SK-N-SH treated with all-trans-retinoic acid at 6 μM for 48 hours (cell line): ENCODE results near the gene GIPC2.

Experiments used
- ATAC-seq: fragments of 200-7000 bp; cut with Tn5 transposase; 3 replicates; pipeline ENCODE4 v1.9.1; 2020; ENCODE audit warnings: mild to moderate bottlenecking, moderate library complexity
- ARNTL ChIP-seq: fragments of 450-650 bp; formaldehyde crosslinking; IDR thresholded peaks from 2 replicates; pipeline ENCODE4 v1.5.0; 2020; ENCODE audit warnings: low read depth, mild to moderate bottlenecking, moderate library complexity, borderline replicate concordance
- BACH2 ChIP-seq: fragments of 250-450 bp; sonication (Bioruptor Pico); IDR thresholded peaks from 2 replicates; pipeline ENCODE4 v1.9.0; 2021; ENCODE audit warnings: mild to moderate bottlenecking, borderline replicate concordance
- CREB5 ChIP-seq: fragments of 250-450 bp; sonication (Bioruptor Pico); IDR thresholded peaks from 2 replicates; pipeline ENCODE4 v1.5.1; 2020; ENCODE audit warnings: low read depth, mild to moderate bottlenecking, moderate library complexity
- CSDC2 ChIP-seq: fragments of 250-450 bp; sonication (Bioruptor Pico); IDR thresholded peaks from 2 replicates; pipeline ENCODE4 v1.5.0; 2020; ENCODE audit warnings: mild to moderate bottlenecking, moderate library complexity
- CSRNP3 ChIP-seq: fragments of 250-450 bp; sonication (Bioruptor Pico); IDR thresholded peaks from 2 replicates; pipeline ENCODE4 v1.5.1; 2021; ENCODE audit warnings: mild to moderate bottlenecking, moderate library complexity
- ESRRG ChIP-seq: fragments of 250-450 bp; sonication (Bioruptor Pico); IDR thresholded peaks from 2 replicates; pipeline ENCODE4 v1.6.1; 2021; ENCODE audit warnings: mild to moderate bottlenecking
- GLIS3 ChIP-seq: fragments of 250-450 bp; sonication (Bioruptor Pico); IDR thresholded peaks from 2 replicates; pipeline ENCODE4 v1.5.0; 2020; ENCODE audit warnings: mild to moderate bottlenecking, moderate library complexity
- ISL1 ChIP-seq: fragments of 250-450 bp; sonication (Bioruptor Pico); IDR thresholded peaks from 2 replicates; pipeline ENCODE4 v2.1.2; 2022; ENCODE audit warnings: mild to moderate bottlenecking, moderate library complexity
- OSR1 ChIP-seq: fragments of 250-450 bp; sonication (Bioruptor Pico); IDR thresholded peaks from 2 replicates; pipeline ENCODE4 v1.8.0; 2022; ENCODE audit warnings: moderate library complexity, mild to moderate bottlenecking, inconsistent platforms
- PATZ1 ChIP-seq: fragments of 250-450 bp; sonication (Bioruptor Pico); IDR thresholded peaks from 2 replicates; pipeline ENCODE4 v1.8.0; 2020; ENCODE audit warnings: mild to moderate bottlenecking, moderate library complexity, borderline replicate concordance
- POU6F1 ChIP-seq: fragments of 250-450 bp; sonication (Bioruptor Pico); IDR thresholded peaks from 2 replicates; pipeline ENCODE4 v1.8.0; 2021; ENCODE audit warnings: low read depth, mild to moderate bottlenecking, moderate library complexity, borderline replicate concordance
- PPARA ChIP-seq: fragments of 250-450 bp; sonication (Bioruptor Pico); IDR thresholded peaks from 2 replicates; pipeline ENCODE4 v1.5.0; 2020; ENCODE audit warnings: mild to moderate bottlenecking, borderline replicate concordance
- RARB ChIP-seq: fragments of 250-450 bp; sonication (Bioruptor Pico); IDR thresholded peaks from 2 replicates; pipeline ENCODE4 v1.8.0; 2021; ENCODE audit warnings: mild to moderate bottlenecking, moderate library complexity
- SNAI2 ChIP-seq: fragments of 250-450 bp; sonication (Bioruptor Pico); IDR thresholded peaks from 2 replicates; pipeline ENCODE4 v1.5.0; 2020; ENCODE audit warnings: mild to moderate bottlenecking, moderate library complexity
- TCF4 ChIP-seq: fragments of 250-450 bp; sonication (Bioruptor Pico); IDR thresholded peaks from 2 replicates; pipeline ENCODE4 v1.8.0; 2021; ENCODE audit warnings: mild to moderate bottlenecking, moderate library complexity, borderline replicate concordance
- TOX ChIP-seq: fragments of 250-450 bp; sonication (Bioruptor Pico); IDR thresholded peaks from 2 replicates; pipeline ENCODE4 v1.8.0; 2021; ENCODE audit warnings: mild to moderate bottlenecking, moderate library complexity, borderline replicate concordance
- ZC3H10 ChIP-seq: fragments of 250-450 bp; sonication (Bioruptor Pico); IDR thresholded peaks from 2 replicates; pipeline ENCODE4 v1.5.1; 2021; ENCODE audit warnings: mild to moderate bottlenecking, moderate library complexity
- ZFP3 ChIP-seq: fragments of 250-450 bp; sonication (Bioruptor Pico); IDR thresholded peaks from 2 replicates; pipeline ENCODE4 v1.5.0; 2020; ENCODE audit warnings: mild to moderate bottlenecking, moderate library complexity
- ZFP30 ChIP-seq: fragments of 450-650 bp; formaldehyde crosslinking; IDR thresholded peaks from 2 replicates; pipeline ENCODE4 v1.5.0; 2022; ENCODE audit warnings: mild to moderate bottlenecking, moderate library complexity
- ZNF565 ChIP-seq: fragments of 450-650 bp; formaldehyde crosslinking; conservative IDR thresholded peaks from 2 replicates; pipeline ENCODE4 v1.5.0; 2020; ENCODE audit warnings: low read depth, mild to moderate bottlenecking, moderate library complexity
- ZNF70 ChIP-seq: fragments of 450-650 bp; formaldehyde crosslinking; IDR thresholded peaks from 2 replicates; pipeline ENCODE4 v1.5.0; 2020; ENCODE audit warnings: mild to moderate bottlenecking, moderate library complexity
- ZNF8 ChIP-seq: fragments of 450-650 bp; formaldehyde crosslinking; IDR thresholded peaks from 2 replicates; pipeline ENCODE4 v1.5.0; 2020; ENCODE audit warnings: mild to moderate bottlenecking, moderate library complexity

Gene GIPC2

GRCh38 chr1:78086697-78087096 lies 40.9 kb downstream of the GIPC2 start:
- TF ChIP-seq CREB5 (CRISPR knock-in tag) (no peak), ZNF565 (no peak), ISL1 (CRISPR knock-in tag) (no peak), TCF4 (CRISPR knock-in tag) (no peak), TOX (no peak), PPARA (CRISPR knock-in tag) (no peak), ZNF8 (no peak), CSRNP3 (CRISPR knock-in tag) (no peak), SNAI2 (CRISPR knock-in tag) (no peak), ZNF70 (CRISPR knock-in tag) (no peak), ARNTL (no peak), ESRRG (no peak), GLIS3 (no peak), CSDC2 (CRISPR knock-in tag) (no peak), PATZ1 (CRISPR knock-in tag) (no peak), ZC3H10 (CRISPR knock-in tag) (no peak), ZFP3 (no peak)
- ATAC-seq: no peak

- TF ChIP-seq SNAI2 (CRISPR knock-in tag) (no peak), ISL1 (CRISPR knock-in tag) (no peak), PPARA (CRISPR knock-in tag) (no peak), GLIS3 (no peak), ZFP30 (no peak), ZNF565 (no peak), ZC3H10 (CRISPR knock-in tag) (no peak), ZNF70 (CRISPR knock-in tag) (no peak), OSR1 (CRISPR knock-in tag) (no peak), ZNF8 (no peak), CREB5 (CRISPR knock-in tag) (no peak), BACH2 (no peak), CSDC2 (CRISPR knock-in tag) (no peak), RARB (no peak), PATZ1 (CRISPR knock-in tag) (no peak), POU6F1 (CRISPR knock-in tag) (no peak)
- TF ChIP-seq, all 23 proteins: peak for 0
Measured at GRCh38 chr1:78088015-78088414, 42.2 kb downstream of the GIPC2 start.

GRCh38 chr1:78088486-78088885 lies 42.7 kb downstream of the GIPC2 start:
- no peak for ATAC-seq
- no peak for TF ChIP-seq ZC3H10 (CRISPR knock-in tag)
- TF ChIP-seq RARB: no peak
- TF ChIP-seq TOX: no peak
- TF ChIP-seq PPARA (CRISPR knock-in tag): no peak
- TF ChIP-seq ZFP3: no peak
- TF ChIP-seq PATZ1 (CRISPR knock-in tag): no peak
- TF ChIP-seq BACH2: no peak
- no peak for TF ChIP-seq ZNF70 (CRISPR knock-in tag)
- no peak for TF ChIP-seq ZFP30
- TF ChIP-seq POU6F1 (CRISPR knock-in tag): no peak
- TF ChIP-seq ESRRG: no peak
- TF ChIP-seq ARNTL: no peak

More at GRCh38 chr1:78088015-78088414, 42.2 kb downstream of the GIPC2 start:
- ATAC-seq: no peak
